Fibroblast of mammary gland (primary cell): ENCODE results near the gene WT1.

Source experiments
- DNase-seq: peaks from one replicate; pipeline ENCODE4 v3.0.0-alpha.2; 2010; ENCODE audit warnings: low read depth
- H3K4me3 ChIP-seq: 2 replicates; pipeline ENCODE4 v1.5.1; 2011; ENCODE audit warnings: low read depth, mild to moderate bottlenecking, low read length, moderate library complexity; ENCODE audit not compliant: control insufficient read depth
- CTCF ChIP-seq: conservative IDR thresholded peaks from 2 replicates; pipeline ENCODE4 v1.5.1; 2011; ENCODE audit warnings: low read depth, low read length, inconsistent platforms; ENCODE audit not compliant: control insufficient read depth, insufficient read depth

The WT1 gene

GRCh38 chr11:32450372-32450771, 15.0 kb upstream of the WT1 start:
- no peak overlapping the region for H3K4me3 ChIP-seq
- DNase-seq, result no peak
- no peak for TF ChIP-seq CTCF

GRCh38 chr11:32448232-32448631, 12.9 kb upstream of the WT1 start:
- H3K4me3 ChIP-seq, result no peak overlapping the region
- TF ChIP-seq CTCF, result peak; percentile 19
- DNase-seq, result peak; percentile 14

- no peak for TF ChIP-seq CTCF
- no peak overlapping the region for H3K4me3 ChIP-seq
- no peak for DNase-seq
Measured at GRCh38 chr11:32447252-32447651, 11.9 kb upstream of the WT1 start.

- DNase-seq, result no peak
- TF ChIP-seq CTCF, result no peak
- H3K4me3 ChIP-seq, result no peak overlapping the region
Measured at GRCh38 chr11:32446227-32446626, 10.9 kb upstream of the WT1 start.

GRCh38 chr11:32444186-32444585, 8.8 kb upstream of the WT1 start:
- H3K4me3 ChIP-seq, result no peak overlapping the region
- TF ChIP-seq CTCF, result no peak
- DNase-seq, result no peak

GRCh38 chr11:32440916-32441315, 5.6 kb upstream of the WT1 start:
- no peak for TF ChIP-seq CTCF
- no peak for DNase-seq
- no peak overlapping the region for H3K4me3 ChIP-seq

GRCh38 chr11:32440312-32440908, 5.1 kb upstream of the WT1 start:
- no peak for DNase-seq
- H3K4me3 ChIP-seq, result no peak overlapping the region
- TF ChIP-seq CTCF, result no peak
